Lung (tissue), 12 donors: ENCODE measurements around the gene TMEFF2. TPM values are rescaled to one million over a fixed set of nuclear protein-coding genes. Genes with fewer than 3 reads are reported as not detected.

Experiments
- ATAC-seq: fragments of 200-7000 bp; cut with Tn5 transposase; one replicate; pipeline ENCODE4 v1.9.1; 2020; ENCODE audit warnings: moderate number of reproducible peaks; ENCODE audit not compliant: insufficient read depth, low FRiP score
- DNase-seq, 3 donors: peaks; one replicate each; pipeline ENCODE4 v3.0.0-alpha.2; 2013 to 2017
- H3K27ac ChIP-seq, 2 donors: one replicate each; pipeline ENCODE4 v1.5.1; 2013; ENCODE audit warnings: mild to moderate bottlenecking in 2 of 2, moderate library complexity in 2 of 2, control low read depth in 1 of 2, inconsistent platforms in 1 of 2, low read depth in 1 of 2, low read length in 1 of 2
- H3K27me3 ChIP-seq, 3 donors: one replicate each; pipeline ENCODE4 v1.5.1; 2013; ENCODE audit warnings: low read length in 2 of 3; ENCODE audit not compliant: control insufficient read depth in 3 of 3, insufficient read depth in 3 of 3
- H3K36me3 ChIP-seq, 4 donors: one replicate each; pipeline ENCODE4 v1.5.1; 2013; ENCODE audit warnings: low read length in 4 of 4, mild to moderate bottlenecking in 1 of 4, moderate library complexity in 1 of 4; ENCODE audit not compliant: control insufficient read depth in 4 of 4, insufficient read depth in 4 of 4
- H3K4me1 ChIP-seq, 5 donors: one replicate each; pipeline ENCODE4 v1.5.1; 2013; ENCODE audit warnings: low read length in 5 of 5, mild to moderate bottlenecking in 2 of 5, moderate library complexity in 1 of 5; ENCODE audit not compliant: control insufficient read depth in 5 of 5, insufficient read depth in 5 of 5
- H3K4me3 ChIP-seq: one replicate; pipeline ENCODE4 v1.5.1; 2013; ENCODE audit warnings: mild to moderate bottlenecking, control low read depth, moderate library complexity
- H3K9ac ChIP-seq, 2 donors: one replicate each; pipeline ENCODE4 v1.5.1; 2013; ENCODE audit warnings: low read length in 2 of 2, control low read depth in 1 of 2; ENCODE audit not compliant: insufficient read depth in 1 of 2
- H3K9me3 ChIP-seq, 4 donors: one replicate each; pipeline ENCODE4 v1.5.1; 2013; ENCODE audit warnings: low read length in 3 of 4, mild to moderate bottlenecking in 1 of 4, moderate library complexity in 1 of 4; ENCODE audit not compliant: control insufficient read depth in 4 of 4, insufficient read depth in 3 of 4
- WGBS, 2 donors: extraction: QIAGEN DNeasy Blood & Tissue Kit; methylation state at CpG; one replicate each; pipeline ENCODE4 v1.1.7; 2013; 5-methylcytosine and 5-hydroxymethylcytosine counted together
- polyA plus RNA-seq, 2 donors: library from polyadenylated mRNA; stranded (reverse); fragments of 200-250 nt; gene quantifications; one replicate each; pipeline ENCODE4 v1.2.1, GENCODE V29; 2013
- total RNA-seq, 2 donors: library from RNA; depleted of rRNA in 1 of 2; stranded (reverse); fragments of >200 nt in 1 of 2; gene quantifications; one replicate each; pipeline ENCODE4 v1.2.1, GENCODE V29; 2014 to 2021
- TF ChIP-seq, protein P1 (sequence below): IDR thresholded peaks from 2 replicates; pipeline ENCODE4 v1.5.1; 2012; ENCODE audit warnings: mild to moderate bottlenecking; ENCODE audit errors: control extremely low read depth, extremely low read depth
- donor health status: control.
- donor health status: control.
- donor health status: Bipolar disorder and iron deficiency.
- donor health status: healthy.
- donor health status: DM: yes; HTN: yes; CAD: no.

Gene TMEFF2
- total and polyA plus RNA-seq, 4 donors, result 0.43 TPM; not detected in 3

DNA sequence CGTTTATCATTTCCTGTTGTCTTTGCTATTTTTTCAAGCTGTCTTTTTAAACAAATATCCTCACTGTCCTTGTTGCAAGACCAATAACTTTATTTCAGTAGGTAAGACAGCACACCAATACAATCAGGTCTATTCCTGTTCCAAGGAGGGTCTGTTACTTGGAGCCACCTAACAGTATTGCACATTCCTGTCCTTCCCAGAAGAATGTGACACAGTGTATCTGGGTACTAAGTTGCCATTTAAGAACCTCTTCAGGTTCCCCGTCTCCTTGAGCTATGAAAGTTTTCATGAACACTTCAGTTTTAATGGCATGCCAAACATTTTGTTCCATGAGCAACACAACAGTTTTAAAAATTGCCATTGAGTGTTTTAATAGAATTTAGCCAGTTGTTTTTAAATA is 209.0 kb downstream of the TMEFF2 start:
- Histone ChIP-seq H3K4me1 (no peaks in the 10 kb centered on the region), H3K4me3 (no peak overlapping the region), H3K9me3 (no peaks in the 10 kb centered on the region), H3K36me3 (no peaks in the 10 kb centered on the region), H3K27ac (no peak overlapping the region), H3K27me3 (no peaks in the 10 kb centered on the region), H3K9ac (no peak overlapping the region)
- TF ChIP-seq, protein P1, sequence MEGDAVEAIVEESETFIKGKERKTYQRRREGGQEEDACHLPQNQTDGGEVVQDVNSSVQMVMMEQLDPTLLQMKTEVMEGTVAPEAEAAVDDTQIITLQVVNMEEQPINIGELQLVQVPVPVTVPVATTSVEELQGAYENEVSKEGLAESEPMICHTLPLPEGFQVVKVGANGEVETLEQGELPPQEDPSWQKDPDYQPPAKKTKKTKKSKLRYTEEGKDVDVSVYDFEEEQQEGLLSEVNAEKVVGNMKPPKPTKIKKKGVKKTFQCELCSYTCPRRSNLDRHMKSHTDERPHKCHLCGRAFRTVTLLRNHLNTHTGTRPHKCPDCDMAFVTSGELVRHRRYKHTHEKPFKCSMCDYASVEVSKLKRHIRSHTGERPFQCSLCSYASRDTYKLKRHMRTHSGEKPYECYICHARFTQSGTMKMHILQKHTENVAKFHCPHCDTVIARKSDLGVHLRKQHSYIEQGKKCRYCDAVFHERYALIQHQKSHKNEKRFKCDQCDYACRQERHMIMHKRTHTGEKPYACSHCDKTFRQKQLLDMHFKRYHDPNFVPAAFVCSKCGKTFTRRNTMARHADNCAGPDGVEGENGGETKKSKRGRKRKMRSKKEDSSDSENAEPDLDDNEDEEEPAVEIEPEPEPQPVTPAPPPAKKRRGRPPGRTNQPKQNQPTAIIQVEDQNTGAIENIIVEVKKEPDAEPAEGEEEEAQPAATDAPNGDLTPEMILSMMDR, result no peak
- DNase-seq (peak in 1 of 3 donors; percentile 50), ATAC-seq (peak; percentile 78)
- WGBS, 2 donors, result 46 to 52% methylated on average over 2 of the region's 2 CpGs

- ATAC-seq (no peak), DNase-seq (no peak)
- 49 to 67% methylated on average over 1 of the region's 1 CpG for WGBS, 2 donors
- TF ChIP-seq, protein P1, result no peak
- Histone ChIP-seq H3K9me3 (no peaks in the 10 kb centered on the region), H3K4me1 (no peaks in the 10 kb centered on the region), H3K4me3 (no peak overlapping the region), H3K27ac (no peak overlapping the region), H3K9ac (no peak overlapping the region), H3K27me3 (no peaks in the 10 kb centered on the region), H3K36me3 (no peaks in the 10 kb centered on the region)
These were observed 211.1 kb downstream of the TMEFF2 start for GRCh38 chr2:191983591-191983990.

DNA sequence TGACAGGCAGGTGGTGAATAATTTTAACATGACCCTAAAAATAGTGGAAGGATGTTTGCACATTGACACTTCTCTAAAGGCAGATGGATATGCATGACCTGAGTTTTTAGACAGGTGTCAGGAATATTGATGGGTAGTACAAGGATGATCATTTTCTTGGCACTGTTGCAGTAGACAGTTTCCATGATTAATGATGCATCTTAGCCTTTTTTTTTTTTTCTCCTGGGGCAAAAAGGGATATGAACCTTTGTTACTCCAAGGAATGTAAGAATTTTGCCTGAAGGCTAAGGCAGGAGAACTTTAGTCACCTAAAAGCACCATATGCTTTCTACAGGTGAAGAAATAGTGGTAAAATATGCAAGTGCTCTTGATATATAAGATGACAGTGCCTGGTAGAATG is 211.5 kb downstream of the TMEFF2 start:
- ATAC-seq (no peak), DNase-seq (no peak)
- Histone ChIP-seq H3K27me3 (no peaks in the 10 kb centered on the region), H3K4me3 (no peak overlapping the region), H3K9me3 (no peaks in the 10 kb centered on the region), H3K36me3 (no peaks in the 10 kb centered on the region), H3K9ac (no peak overlapping the region), H3K4me1 (no peaks in the 10 kb centered on the region), H3K27ac (no peak overlapping the region)
- TF ChIP-seq, protein P1, result no peak

DNA sequence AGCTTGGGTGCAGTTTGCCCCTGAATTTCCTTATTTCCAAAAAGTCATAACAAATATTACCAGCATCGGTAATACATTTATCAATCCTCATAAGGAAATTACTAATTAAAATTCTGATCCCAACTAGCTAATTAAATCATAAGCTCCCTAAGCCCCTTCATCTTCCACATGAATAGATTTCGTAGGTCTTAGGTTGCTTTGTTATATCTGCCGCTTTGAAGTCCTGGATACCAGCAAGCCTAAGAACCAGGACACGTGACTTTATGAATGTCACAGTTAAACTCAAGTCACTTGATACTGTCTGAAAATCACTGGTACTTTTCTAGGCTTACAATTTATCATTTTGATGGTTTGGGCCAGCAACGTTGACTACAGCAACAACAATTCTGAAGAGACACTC is 213.0 kb downstream of the TMEFF2 start:
- no peaks in the 10 kb centered on the region for H3K9me3 ChIP-seq
- H3K4me1 ChIP-seq, result no peaks in the 10 kb centered on the region
- no peaks in the 10 kb centered on the region for H3K36me3 ChIP-seq
- H3K9ac ChIP-seq, result no peak overlapping the region
- TF ChIP-seq, protein P1, result no peak
- WGBS, 2 donors, result 85 to 96% methylated on average over 5 of the region's 5 CpGs
- no peak overlapping the region for H3K4me3 ChIP-seq
- DNase-seq (no peak), ATAC-seq (no peak)
- H3K27me3 ChIP-seq, result no peaks in the 10 kb centered on the region
- no peak overlapping the region for H3K27ac ChIP-seq
